Ovary (tissue), 9 donors: Measurements from ENCODE around the gene CCNA1. TPM values are rescaled to one million over a fixed set of nuclear protein-coding genes. Genes with fewer than 3 reads are reported as not detected.

Source experiments
- DNase-seq, 5 donors: peaks; one replicate each; pipeline ENCODE4 v3.0.0-alpha.2; 2019 to 2020
- H3K27ac ChIP-seq, 2 donors: fragments of 200-600 bp; one replicate each; pipeline versions ENCODE4 v1.5.1 to v1.8.0; 2019 to 2022
- H3K27me3 ChIP-seq: fragments of 200-600 bp; one replicate; pipeline ENCODE4 v1.8.0; 2022
- H3K36me3 ChIP-seq: fragments of 200-600 bp; sonication (generic); one replicate; pipeline ENCODE4 v1.5.1; 2019
- H3K4me1 ChIP-seq: one replicate; pipeline ENCODE4 v1.8.1; 2013; ENCODE audit warnings: mild to moderate bottlenecking, moderate library complexity; ENCODE audit not compliant: insufficient read depth
- H3K4me3 ChIP-seq: fragments of 200-600 bp; sonication (generic); one replicate; pipeline ENCODE4 v1.5.1; 2017
- H3K9me3 ChIP-seq, 2 donors: fragments of 200-600 bp in 1 of 2; sonication (generic) in 1 of 2; one replicate each; pipeline versions ENCODE4 v1.5.1 to v1.8.1; 2013 to 2019; ENCODE audit warnings: mild to moderate bottlenecking in 1 of 2, moderate library complexity in 1 of 2
- CTCF ChIP-seq, 3 donors: fragments of 450-650 bp in 2 of 3; fragments of 200-600 bp in 1 of 3; IDR thresholded peaks; one replicate each; pipeline versions ENCODE4 v1.5.1 to v1.8.0; 2016 to 2022; ENCODE audit warnings: antibody characterized with exemption in 3 of 3, mild to moderate bottlenecking in 1 of 3
- EP300 ChIP-seq: sonication (generic); formaldehyde crosslinking; IDR thresholded peaks from one replicate; pipeline ENCODE4 v1.6.1; 2017; ENCODE audit warnings: antibody characterized with exemption
- POLR2A ChIP-seq: fragments of 450-650 bp; IDR thresholded peaks from one replicate; pipeline ENCODE4 v1.6.1; 2017; ENCODE audit warnings: antibody characterized with exemption, mild to moderate bottlenecking, moderate library complexity
- WGBS, 3 donors: extraction: QIAGEN DNeasy Blood & Tissue Kit in 1 of 3; methylation state at CpG; one replicate each; pipeline versions ENCODE4 v1.1.5 to v1.1.7; 2013 to 2017; 5-methylcytosine and 5-hydroxymethylcytosine counted together
- intact Hi-C, 4 donors: fragments of 100-400 bp; cut with DNase I; formaldehyde crosslinking; loops; one replicate each; pipeline versions ENCODE4 v1.11.0 to v1.15.1; 2022 to 2023
- polyA plus RNA-seq, 2 donors: library from polyadenylated mRNA; stranded (reverse); fragments of 200-250 nt in 1 of 2; fragments of 350-450 nt in 1 of 2; fragmentation: Illumina TruSeq in 1 of 2; extraction: RNeasy Lipid Tissue Mini Kit (QIAGEN cat#74804) in 1 of 2; gene quantifications; one replicate each; pipeline ENCODE4 v1.2.3, GENCODE V29; 2013 to 2014
- total RNA-seq, 7 donors: library from RNA; depleted of rRNA in 2 of 7; stranded (reverse); fragments of >200 nt in 2 of 7; fragmentation: NEBNext Ultra II Directional in 3 of 7; extraction: Animal tissue kit (Norgen Biotek cat#: 25700) in 3 of 7; gene quantifications; one replicate each; pipeline versions ENCODE4 v1.1.0 to v1.2.4, GENCODE V29; 2016 to 2023
- donor health status: DM: no; HTN: no; CAD: no; lungs with moderate emphysema.
- donor health status: DM: no; HTN: no; CAD: no.
- donor health status: Bipolar disorder and iron deficiency.
- donor health status: DM: yes; HTN: yes; CAD: no.
- donor health status: DM: no; HTN: no; CAD: no.
- donor health status: DM: yes; HTN: yes; CAD: no.

CCNA1 gene
- total and polyA plus RNA-seq, 9 donors, result 0.13 to 12.5 (median 1.1) TPM; not detected in 2

GRCh38 chr13:36418022-36418805 is 14.1 kb upstream of the CCNA1 start:
- Histone ChIP-seq H3K27ac (no peak overlapping the region), H3K9me3 (no peaks in the 10 kb centered on the region), H3K4me3 (no peak overlapping the region), H3K4me1 (peaks cover 2% of the 10 kb centered on the region), H3K27me3 (no peaks in the 10 kb centered on the region), H3K36me3 (no peaks in the 10 kb centered on the region)
- intact Hi-C loops, result no loop called here
- TF ChIP-seq CTCF (IDR thresholded peaks at IDR 0.05), result no peak
- TF ChIP-seq POLR2A, result no peak
- TF ChIP-seq EP300, result no peak
- no peak for DNase-seq
- WGBS, 3 donors, result 23 to 29% (median 26%) methylated on average over 9 of the region's 9 CpGs

- 22 to 27% (median 24%) methylated on average over 6 of the region's 6 CpGs for WGBS, 3 donors
- intact Hi-C loops, result no loop called here
- Histone ChIP-seq H3K36me3 (no peaks in the 10 kb centered on the region), H3K27me3 (no peaks in the 10 kb centered on the region), H3K4me3 (no peak overlapping the region), H3K9me3 (peaks cover 0 to 3% of the 10 kb centered on the region in 2 donors), H3K27ac (no peak overlapping the region), H3K4me1 (peaks cover 2% of the 10 kb centered on the region)
- TF ChIP-seq EP300 (no peak), CTCF (IDR thresholded peaks at IDR 0.05) (peak; percentile 42 to 47 (median 43))
- DNase-seq, result peak; percentile 31 to 69 (median 68)
Measured at GRCh38 chr13:36420437-36420891, 11.8 kb upstream of the CCNA1 start.

- no peak for DNase-seq
- Histone ChIP-seq H3K4me1 (peaks cover 2% of the 10 kb centered on the region), H3K27me3 (no peaks in the 10 kb centered on the region), H3K27ac (no peak overlapping the region), H3K9me3 (peaks cover 0 to 3% of the 10 kb centered on the region in 2 donors), H3K36me3 (no peaks in the 10 kb centered on the region), H3K4me3 (no peak overlapping the region)
- intact Hi-C loops, result no loop called here
- no peak for TF ChIP-seq POLR2A
- TF ChIP-seq EP300, result no peak
- no peak for TF ChIP-seq CTCF (IDR thresholded peaks at IDR 0.05)
Measured at GRCh38 chr13:36421447-36421846, 10.8 kb upstream of the CCNA1 start.

- intact Hi-C loops, result no loop called here
- no peak overlapping the region for H3K27ac ChIP-seq
- no peaks in the 10 kb centered on the region for H3K36me3 ChIP-seq
- H3K9me3 ChIP-seq, result peaks cover 0 to 3% of the 10 kb centered on the region in 2 donors
- no peak for DNase-seq
- no peak overlapping the region for H3K4me3 ChIP-seq
- TF ChIP-seq EP300 (no peak), CTCF (IDR thresholded peaks at IDR 0.05) (no peak), POLR2A (no peak)
- peaks cover 12% of the 10 kb centered on the region for H3K4me1 ChIP-seq
- 52 to 57% (median 53%) methylated on average over 2 of the region's 2 CpGs for WGBS, 3 donors
- no peaks in the 10 kb centered on the region for H3K27me3 ChIP-seq
Measured at GRCh38 chr13:36428086-36428485, 4.2 kb upstream of the CCNA1 start.
